ENCODE results near the gene BAD. TPM values are rescaled to one million over a fixed set of nuclear protein-coding genes. Genes with fewer than 3 reads are reported as not detected.

The BAD gene
- total and polyA plus RNA-seq, 8 donors, result 40.4 to 343 (median 105) TPM

DNA sequence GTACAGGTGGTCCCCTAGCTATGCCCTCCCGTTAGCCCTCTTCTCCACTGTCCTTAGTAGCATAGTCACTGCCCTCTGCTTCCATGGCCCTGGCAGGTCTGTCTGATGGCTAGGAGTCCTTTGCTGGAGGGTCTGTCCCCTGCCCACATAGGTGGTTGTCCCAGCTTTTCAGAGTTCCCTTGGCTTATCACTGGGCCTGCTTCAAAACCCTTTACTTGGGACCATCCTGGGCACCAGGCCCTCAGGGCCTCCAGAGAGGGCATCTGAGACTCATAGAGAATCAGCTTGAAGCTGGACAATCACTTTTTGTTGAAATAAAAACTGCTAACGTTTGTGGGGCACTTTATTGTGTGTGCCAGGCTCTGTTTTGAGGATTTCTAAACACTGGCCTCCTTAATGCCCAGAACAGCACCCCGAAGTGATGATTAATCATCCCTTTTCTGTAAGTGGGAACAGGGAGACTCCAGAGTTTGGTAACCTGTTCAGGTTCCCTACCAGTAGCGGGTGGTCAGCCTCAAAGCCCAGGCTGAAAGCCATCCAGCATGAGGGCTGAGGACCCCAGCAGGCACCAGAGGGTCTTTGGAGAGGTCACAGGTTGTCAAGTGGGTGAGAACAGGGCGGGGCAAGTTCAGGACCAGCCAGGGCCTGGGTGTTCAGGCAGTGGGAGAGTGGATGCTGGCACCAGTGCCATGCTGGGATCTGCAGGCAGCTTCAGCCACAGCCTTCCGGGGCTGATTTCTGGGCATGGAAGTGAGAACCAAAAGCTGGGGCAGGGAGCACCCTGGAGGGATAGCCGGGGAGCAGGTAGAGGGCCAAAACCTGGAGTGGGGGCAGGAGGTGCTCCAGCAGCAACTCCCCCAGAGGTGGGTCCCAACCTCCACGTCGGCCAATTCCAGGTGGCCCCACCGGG is 6.1 kb upstream of the BAD start:
- Histone ChIP-seq H3K4me1 (peaks cover 25 to 40% (median 32%) of the 10 kb centered on the region in 4 donors), H3K9me3 (no peaks in the 10 kb centered on the region), H3K36me3 (peaks cover 0 to 7% (median 0%) of the 10 kb centered on the region in 4 donors), H3K27me3 (peaks cover 26 to 67% (median 40%) of the 10 kb centered on the region in 3 donors), H3K27ac (no peak overlapping the region), H3K4me3 (no peak overlapping the region)
- intact Hi-C loops (cut with DNase I; ENCODE audit: low total_unique reads), result loop anchor here (10.0 kb wide), 1 partner anchor 86 kb away; the partner anchor contains the start of gene FERMT3
- 45 to 56% (median 53%) methylated on average over 7 to 10 of the region's 10 CpGs for whole genome bisulfite sequencing, 5 donors
- DNase-seq, result no peak
- no peak for TF ChIP-seq EP300 (IDR thresholded peaks at IDR 0.05)
- no peak for TF ChIP-seq POLR2A (IDR thresholded peaks at IDR 0.05)
- TF ChIP-seq, protein P1, sequence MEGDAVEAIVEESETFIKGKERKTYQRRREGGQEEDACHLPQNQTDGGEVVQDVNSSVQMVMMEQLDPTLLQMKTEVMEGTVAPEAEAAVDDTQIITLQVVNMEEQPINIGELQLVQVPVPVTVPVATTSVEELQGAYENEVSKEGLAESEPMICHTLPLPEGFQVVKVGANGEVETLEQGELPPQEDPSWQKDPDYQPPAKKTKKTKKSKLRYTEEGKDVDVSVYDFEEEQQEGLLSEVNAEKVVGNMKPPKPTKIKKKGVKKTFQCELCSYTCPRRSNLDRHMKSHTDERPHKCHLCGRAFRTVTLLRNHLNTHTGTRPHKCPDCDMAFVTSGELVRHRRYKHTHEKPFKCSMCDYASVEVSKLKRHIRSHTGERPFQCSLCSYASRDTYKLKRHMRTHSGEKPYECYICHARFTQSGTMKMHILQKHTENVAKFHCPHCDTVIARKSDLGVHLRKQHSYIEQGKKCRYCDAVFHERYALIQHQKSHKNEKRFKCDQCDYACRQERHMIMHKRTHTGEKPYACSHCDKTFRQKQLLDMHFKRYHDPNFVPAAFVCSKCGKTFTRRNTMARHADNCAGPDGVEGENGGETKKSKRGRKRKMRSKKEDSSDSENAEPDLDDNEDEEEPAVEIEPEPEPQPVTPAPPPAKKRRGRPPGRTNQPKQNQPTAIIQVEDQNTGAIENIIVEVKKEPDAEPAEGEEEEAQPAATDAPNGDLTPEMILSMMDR (IDR thresholded peaks at IDR 0.05), result no peak
- TF ChIP-seq POLR2AphosphoS5 (IDR thresholded peaks at IDR 0.05), result no peak

DNA sequence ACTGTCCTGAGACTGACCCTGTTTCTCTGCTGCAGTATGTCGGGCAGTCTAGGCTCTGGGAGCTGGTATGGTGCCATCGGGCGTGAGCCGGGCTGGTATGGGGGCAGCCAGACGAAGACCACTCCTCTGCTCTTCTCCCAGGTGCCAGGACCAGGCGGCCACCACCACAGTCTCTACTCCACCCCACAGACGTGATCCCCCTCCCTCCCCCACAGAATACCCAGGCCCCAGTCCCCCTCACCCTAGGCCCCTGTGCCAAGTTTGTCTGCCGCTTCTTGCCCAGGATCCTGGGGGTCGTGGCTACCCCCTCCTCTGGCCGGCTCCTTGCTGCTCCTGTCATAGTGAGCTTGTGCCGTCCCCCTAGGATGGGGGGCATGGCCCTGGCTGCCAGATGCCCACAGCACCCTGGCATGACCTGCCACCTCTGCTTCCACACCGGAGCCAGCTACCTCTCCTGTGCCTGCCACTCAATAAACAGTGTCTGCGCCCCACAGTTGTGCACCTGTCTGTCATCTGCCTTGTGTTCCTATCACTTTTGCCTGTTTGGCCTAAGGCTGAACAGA is 4.6 kb upstream of the BAD start:
- Histone ChIP-seq H3K4me3 (no peak overlapping the region), H3K9me3 (no peaks in the 10 kb centered on the region), H3K36me3 (peaks cover 0 to 7% (median 0%) of the 10 kb centered on the region in 4 donors), H3K4me1 (peaks cover 25 to 42% (median 36%) of the 10 kb centered on the region in 4 donors), H3K27me3 (peaks cover 26 to 52% (median 38%) of the 10 kb centered on the region in 3 donors), H3K27ac (no peak overlapping the region)
- intact Hi-C loops (cut with DNase I; ENCODE audit: low total_unique reads), result no loop called here
- TF ChIP-seq POLR2AphosphoS5 (IDR thresholded peaks at IDR 0.05) (no peak), EP300 (IDR thresholded peaks at IDR 0.05) (no peak), POLR2A (IDR thresholded peaks at IDR 0.05) (no peak)
- TF ChIP-seq, protein P1 (IDR thresholded peaks at IDR 0.05), result no peak
- DNase-seq, result no peak
- 89 to 96% (median 94%) methylated on average over 13 of the region's 13 CpGs for WGBS, 5 donors

DNA sequence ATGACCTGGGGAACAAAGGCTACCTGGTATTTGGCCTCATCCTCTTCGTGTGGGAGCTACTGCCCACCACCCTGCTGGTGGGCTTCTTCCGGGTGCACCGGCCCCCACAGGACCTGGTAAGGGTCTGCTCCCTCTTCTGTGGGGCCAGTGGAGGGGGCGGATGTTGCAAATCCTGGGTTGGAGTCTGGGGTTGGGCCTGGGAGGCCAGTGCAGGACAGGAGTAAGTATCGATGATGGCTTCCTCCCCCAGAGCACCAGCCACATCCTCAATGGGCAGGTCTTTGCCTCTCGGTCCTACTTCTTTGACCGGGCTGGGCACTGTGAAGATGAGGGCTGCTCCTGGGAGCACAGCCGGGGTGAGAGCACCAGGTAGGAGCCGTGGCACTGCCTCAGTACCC is 3.9 kb upstream of the BAD start:
- H3K4me3 ChIP-seq, result no peak overlapping the region
- no peaks in the 10 kb centered on the region for H3K9me3 ChIP-seq
- H3K27ac ChIP-seq, result no peak overlapping the region
- peaks cover 31 to 49% (median 43%) of the 10 kb centered on the region in 4 donors for H3K4me1 ChIP-seq
- peaks cover 25 to 45% (median 32%) of the 10 kb centered on the region in 3 donors for H3K27me3 ChIP-seq
- intact Hi-C loops (cut with DNase I; ENCODE audit: low total_unique reads), result no loop called here
- no peak for TF ChIP-seq EP300 (IDR thresholded peaks at IDR 0.05)
- no peak for TF ChIP-seq POLR2A (IDR thresholded peaks at IDR 0.05)
- no peak for TF ChIP-seq POLR2AphosphoS5 (IDR thresholded peaks at IDR 0.05)
- TF ChIP-seq, protein P1 (IDR thresholded peaks at IDR 0.05), result no peak
- DNase-seq, result no peak
- WGBS, 5 donors, result 85 to 96% (median 94%) methylated on average over 9 of the region's 9 CpGs
- peaks cover 0 to 7% (median 0%) of the 10 kb centered on the region in 4 donors for H3K36me3 ChIP-seq

DNA sequence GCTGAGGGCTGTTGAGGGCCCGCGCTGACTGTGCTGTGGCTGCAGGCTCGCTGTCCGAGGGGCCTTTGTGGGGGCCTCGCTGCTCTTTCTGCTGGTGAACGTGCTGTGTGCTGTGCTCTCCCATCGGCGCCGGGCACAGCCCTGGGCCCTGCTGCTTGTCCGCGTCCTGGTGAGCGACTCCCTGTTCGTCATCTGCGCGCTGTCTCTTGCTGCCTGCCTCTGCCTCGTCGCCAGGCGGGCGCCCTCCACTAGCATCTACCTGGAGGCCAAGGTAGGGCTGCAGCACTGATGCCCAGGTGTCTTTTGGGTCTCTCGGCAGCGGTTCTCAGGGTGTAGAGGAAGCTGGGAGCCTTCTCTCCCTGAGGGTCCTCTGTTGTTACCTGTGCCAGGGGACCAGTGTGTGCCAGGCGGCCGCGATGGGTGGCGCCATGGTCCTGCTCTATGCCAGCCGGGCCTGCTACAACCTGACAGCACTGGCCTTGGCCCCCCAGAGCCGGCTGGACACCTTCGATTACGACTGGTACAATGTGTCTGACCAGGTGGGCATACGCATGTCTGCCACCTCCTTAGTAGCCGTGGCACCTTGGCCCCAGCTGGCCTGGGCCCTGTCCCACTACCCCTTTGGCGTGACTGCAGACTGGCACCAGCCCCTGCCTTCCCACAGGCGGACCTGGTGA is 3.3 kb upstream of the BAD start:
- intact Hi-C loops (cut with DNase I; ENCODE audit: low total_unique reads), result no loop called here
- peaks cover 20 to 39% (median 27%) of the 10 kb centered on the region in 3 donors for H3K27me3 ChIP-seq
- TF ChIP-seq, protein P1 (IDR thresholded peaks at IDR 0.05), result no peak
- TF ChIP-seq POLR2A (IDR thresholded peaks at IDR 0.05) (no peak), POLR2AphosphoS5 (IDR thresholded peaks at IDR 0.05) (no peak), EP300 (IDR thresholded peaks at IDR 0.05) (no peak)
- no peaks in the 10 kb centered on the region for H3K9me3 ChIP-seq
- H3K4me3 ChIP-seq, result no peak overlapping the region
- WGBS, 5 donors, result 93 to 98% (median 96%) methylated on average over 29 to 33 of the region's 33 CpGs
- H3K27ac ChIP-seq, result no peak overlapping the region
- peaks cover 0 to 7% (median 0%) of the 10 kb centered on the region in 4 donors for H3K36me3 ChIP-seq
- peaks cover 35 to 55% (median 49%) of the 10 kb centered on the region in 4 donors for H3K4me1 ChIP-seq
- no peak for DNase-seq

All from stomach (tissue), 9 donors.